ENCODE results near the gene NBPF1. TPM values are rescaled to one million over a fixed set of nuclear protein-coding genes. Genes with fewer than 3 reads are reported as not detected.
"Not testable (repeated sequence)": the region's sequence is repeated elsewhere in the genome, so short reads cannot be mapped to it uniquely, and the experiment has no call there.

NBPF1 gene
- total RNA-seq, 6 experiments from 2014 or later: 22.7 to 30.7 (median 24.1) TPM

- 84% methylated on average over 10 of the region's 10 CpGs for WGBS (ENCODE audit: insufficient coverage, low coverage, low lambda C conversion rate, missing lambda C conversion rate)
- DNase-seq: peak in 2 of 3 donors; percentile 45 to 56
- H3K27ac ChIP-seq; intact Hi-C loops (cut with DNase I); H3K27me3 ChIP-seq; H3K9me3 ChIP-seq; H3K4me3 ChIP-seq; ATAC-seq: not testable (repeated sequence)
- peaks cover 16 to 43% (median 23%) of the 10 kb centered on the region in 4 donors for H3K36me3 ChIP-seq
- H3K4me1 ChIP-seq: peaks cover 0 to 21% (median 6%) of the 10 kb centered on the region in 4 donors
Measured at GRCh38 chr1:16636551-16637195, 23.3 kb upstream of the NBPF1 start.

- WGBS (ENCODE audit: insufficient coverage, low coverage, low lambda C conversion rate, missing lambda C conversion rate): 96% methylated on average over 5 of the region's 5 CpGs
- intact Hi-C loops (cut with DNase I); H3K4me3 ChIP-seq; H3K27ac ChIP-seq; H3K9me3 ChIP-seq; H3K27me3 ChIP-seq; ATAC-seq: not testable (repeated sequence)
- peaks cover 22 to 46% (median 30%) of the 10 kb centered on the region in 4 donors for H3K36me3 ChIP-seq
- H3K4me1 ChIP-seq: peaks cover 0 to 15% (median 4%) of the 10 kb centered on the region in 4 donors
- DNase-seq: peak in 2 of 3 donors; percentile 44 to 53
Measured at GRCh38 chr1:16635959-16636358, 22.6 kb upstream of the NBPF1 start.

- WGBS (ENCODE audit: insufficient coverage, low coverage, low lambda C conversion rate, missing lambda C conversion rate): 90% methylated on average over 6 of the region's 6 CpGs
- ATAC-seq; intact Hi-C loops (cut with DNase I): not testable (repeated sequence)
Measured at GRCh38 chr1:16633540-16634282, 20.3 kb upstream of the NBPF1 start.

GRCh38 chr1:16632044-16632850 lies 18.9 kb upstream of the NBPF1 start:
- H3K27ac ChIP-seq; H3K27me3 ChIP-seq; H3K9me3 ChIP-seq; H3K4me1 ChIP-seq; intact Hi-C loops (cut with DNase I); H3K4me3 ChIP-seq: not testable (repeated sequence)
- WGBS (ENCODE audit: insufficient coverage, low coverage, low lambda C conversion rate, missing lambda C conversion rate): 94% methylated on average over 14 of the region's 14 CpGs
- ATAC-seq (peak in 1 of 4 donors; percentile 2), DNase-seq (peak in 2 of 3 donors; percentile 51 to 59)
- H3K36me3 ChIP-seq: peaks cover 29 to 76% (median 55%) of the 10 kb centered on the region in 4 donors

More at GRCh38 chr1:16633540-16634282, 20.3 kb upstream of the NBPF1 start:
- H3K27ac ChIP-seq, H3K9me3 ChIP-seq, H3K27me3 ChIP-seq, H3K4me3 ChIP-seq, DNase-seq, H3K4me1 ChIP-seq: not testable (repeated sequence)
- H3K36me3 ChIP-seq: peaks cover 23 to 64% (median 46%) of the 10 kb centered on the region in 4 donors

DNA sequence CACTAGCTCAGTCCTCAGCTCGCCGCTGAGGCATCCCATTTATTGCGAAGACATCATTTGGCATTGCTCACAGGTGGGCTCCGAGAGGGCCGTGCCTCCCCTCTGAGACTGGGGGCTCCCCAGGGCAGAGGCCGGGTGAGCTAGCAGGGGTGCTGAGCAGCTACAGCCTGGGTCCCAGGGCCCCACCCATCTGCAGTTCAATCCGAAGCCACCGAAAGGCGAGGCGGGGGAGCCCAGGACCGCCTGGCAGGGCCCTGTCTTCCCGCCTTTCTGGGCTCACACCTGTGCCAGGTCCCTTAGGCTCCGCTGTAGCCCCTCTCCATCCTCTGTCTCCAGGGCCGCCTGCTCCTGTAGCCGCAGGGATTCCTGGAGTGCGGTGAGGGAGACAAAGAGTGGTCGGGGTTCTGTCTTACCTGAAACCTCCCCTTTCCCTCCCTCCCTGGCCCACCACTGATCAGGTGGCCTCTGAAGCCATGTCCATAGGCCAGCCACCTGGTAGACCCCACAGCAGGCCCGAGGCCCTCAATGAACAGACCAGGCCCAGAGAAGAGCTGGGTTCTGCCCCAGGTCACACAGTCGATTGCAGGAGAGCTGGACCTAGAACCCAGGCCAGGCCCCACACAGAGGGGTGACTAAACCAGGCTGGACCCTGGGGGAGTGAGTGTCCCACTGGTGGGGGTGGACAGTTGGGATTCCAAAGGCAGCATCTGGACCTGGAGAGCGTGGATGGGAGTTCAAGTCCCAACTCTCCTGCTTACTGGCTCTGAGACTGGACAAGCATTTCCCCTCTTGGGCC lies 18.1 kb upstream of the NBPF1 start:
- WGBS (ENCODE audit: insufficient coverage, low coverage, low lambda C conversion rate, missing lambda C conversion rate): 91% methylated on average over 20 of the region's 20 CpGs
- no peaks in the 10 kb centered on the region for H3K4me1 ChIP-seq
- ATAC-seq (peak in 1 of 4 donors; percentile 1), DNase-seq (peak; percentile 37 to 75 (median 58))
- H3K9me3 ChIP-seq: no peaks in the 10 kb centered on the region
- intact Hi-C loops (cut with DNase I): no loop called here
- H3K4me3 ChIP-seq: no peak overlapping the region
- H3K27me3 ChIP-seq: no peaks in the 10 kb centered on the region
- no peak overlapping the region for H3K27ac ChIP-seq
- TF ChIP-seq CTCF (IDR thresholded peaks at IDR 0.05) (no peak), POLR2A (IDR thresholded peaks at IDR 0.05) (no peak)
- peaks cover 29 to 82% (median 57%) of the 10 kb centered on the region in 4 donors for H3K36me3 ChIP-seq
